Esophagus squamous epithelium (tissue), 5 donors: ENCODE results near the gene RAD54L. TPM values are rescaled to one million over a fixed set of nuclear protein-coding genes. Genes with fewer than 3 reads are reported as not detected.
A peak's percentile ranks its signal among the peaks of the same experiment; 100 is the strongest.

Experiments
- DNase-seq: peaks from one replicate; lab custom pipeline; 2025; lab: John Stamatoyannopoulos, UW
- H3K27ac ChIP-seq, 4 donors: fragments of 200-600 bp; sonication (generic); one replicate each; pipeline ENCODE4 v1.5.1; 2016 to 2019; ENCODE audit warnings: mild to moderate bottlenecking in 1 of 4
- H3K27me3 ChIP-seq, 4 donors: fragments of 200-600 bp; sonication (generic); 1 replicate in 3 of 4; 2 replicates in 1 of 4; pipeline versions ENCODE4 v1.5.1 to v1.6.0; 2017 to 2021; ENCODE audit warnings: antibody characterized with exemption in 1 of 4
- H3K36me3 ChIP-seq, 3 donors: fragments of 200-600 bp; sonication (generic); one replicate each; pipeline ENCODE4 v1.5.1; 2016 to 2019
- H3K4me1 ChIP-seq, 3 donors: fragments of 200-600 bp; sonication (generic); one replicate each; pipeline ENCODE4 v1.5.1; 2017 to 2019
- H3K4me3 ChIP-seq, 4 donors: fragments of 200-600 bp; sonication (generic); 1 replicate in 3 of 4; 2 replicates in 1 of 4; pipeline ENCODE4 v1.5.1; 2016 to 2019; ENCODE audit warnings: mild to moderate bottlenecking in 2 of 4, moderate library complexity in 1 of 4
- H3K9me3 ChIP-seq, 3 donors: fragments of 200-600 bp; sonication (generic); one replicate each; pipeline ENCODE4 v1.5.1; 2016 to 2019
- POLR2A ChIP-seq, 4 donors: fragments of 450-650 bp; IDR thresholded peaks; one replicate each; pipeline ENCODE4 v1.6.1; 2017; ENCODE audit warnings: antibody characterized with exemption in 4 of 4, mild to moderate bottlenecking in 4 of 4, moderate library complexity in 3 of 4
- WGBS, 2 donors: methylation state at CpG; one replicate each; pipeline ENCODE4 v1.1.5; 2018; 5-methylcytosine and 5-hydroxymethylcytosine counted together
- intact Hi-C: fragments of 100-400 bp; cut with DNase I; formaldehyde crosslinking; loops from one replicate; pipeline ENCODE4 v1.15.0; 2022
- total RNA-seq, 4 donors: library from RNA; depleted of rRNA; stranded (reverse); fragments of >200 nt; gene quantifications; one replicate each; pipeline ENCODE4 v1.1.0, GENCODE V29; 2016
- TF ChIP-seq, protein P1 (sequence below), 6 experiments: fragments of 450-650 bp in 4 of 6; fragments of 200-600 bp in 2 of 6; sonication (generic) in 2 of 6; IDR thresholded peaks; one replicate each; pipeline ENCODE4 v1.5.1; 2016 to 2019; ENCODE audit warnings: antibody characterized with exemption in 6 of 6, mild to moderate bottlenecking in 4 of 6, moderate library complexity in 4 of 6
- donor health status: DM: yes; HTN: yes; CAD: no.

The RAD54L gene
- total RNA-seq, 4 donors from 2014 or later: 1.9 to 7.8 (median 6.8) TPM

DNA sequence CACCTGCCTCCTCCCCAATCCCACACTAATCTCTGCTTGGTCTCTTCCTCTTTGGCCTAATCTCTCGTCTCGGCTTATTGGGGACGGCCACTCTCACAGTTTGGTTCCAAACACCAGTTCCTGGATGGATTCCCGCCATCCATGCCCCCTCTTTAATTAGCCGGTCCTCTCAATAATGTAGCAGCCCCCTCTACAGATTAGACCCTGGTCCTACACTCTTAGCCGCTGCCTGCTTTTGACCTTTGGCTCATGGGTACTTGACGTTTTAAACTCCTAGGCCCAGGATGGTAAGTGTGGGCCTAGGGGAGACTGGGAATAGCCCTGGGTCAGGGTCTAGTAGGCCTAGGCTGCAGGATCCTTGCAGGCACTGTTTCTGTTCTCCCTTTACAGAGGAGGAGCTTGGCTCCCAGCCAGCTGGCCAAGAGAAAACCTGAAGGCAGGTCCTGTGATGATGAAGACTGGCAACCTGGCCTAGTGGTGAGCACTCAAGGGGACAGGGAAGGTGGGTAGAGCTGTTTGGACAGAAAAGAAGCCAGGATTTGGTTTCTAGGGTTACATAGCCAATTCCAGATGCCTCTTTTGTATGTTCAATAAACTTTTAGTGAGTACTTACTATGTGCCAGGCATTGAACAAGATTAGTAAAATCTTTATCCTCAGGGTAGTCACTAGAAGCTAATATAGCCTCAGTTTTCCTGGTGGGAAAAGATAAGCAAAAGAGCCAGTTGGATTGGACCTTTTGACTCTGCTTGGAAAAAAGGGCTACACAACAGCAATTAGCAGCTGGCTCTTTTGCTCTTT is 758 bp downstream of the RAD54L start:
- H3K9me3 ChIP-seq: no peaks in the 10 kb centered on the region
- peaks cover 4 to 35% (median 7%) of the 10 kb centered on the region in 3 donors for H3K4me1 ChIP-seq
- H3K27me3 ChIP-seq: no peaks in the 10 kb centered on the region
- no peak for DNase-seq
- H3K36me3 ChIP-seq: no peaks in the 10 kb centered on the region
- intact Hi-C loops: no loop called here
- 2% methylated on average over 6 to 7 of the region's 7 CpGs for WGBS, 2 donors
- no peak for TF ChIP-seq POLR2A (IDR thresholded peaks at IDR 0.05)
- TF ChIP-seq, protein P1, sequence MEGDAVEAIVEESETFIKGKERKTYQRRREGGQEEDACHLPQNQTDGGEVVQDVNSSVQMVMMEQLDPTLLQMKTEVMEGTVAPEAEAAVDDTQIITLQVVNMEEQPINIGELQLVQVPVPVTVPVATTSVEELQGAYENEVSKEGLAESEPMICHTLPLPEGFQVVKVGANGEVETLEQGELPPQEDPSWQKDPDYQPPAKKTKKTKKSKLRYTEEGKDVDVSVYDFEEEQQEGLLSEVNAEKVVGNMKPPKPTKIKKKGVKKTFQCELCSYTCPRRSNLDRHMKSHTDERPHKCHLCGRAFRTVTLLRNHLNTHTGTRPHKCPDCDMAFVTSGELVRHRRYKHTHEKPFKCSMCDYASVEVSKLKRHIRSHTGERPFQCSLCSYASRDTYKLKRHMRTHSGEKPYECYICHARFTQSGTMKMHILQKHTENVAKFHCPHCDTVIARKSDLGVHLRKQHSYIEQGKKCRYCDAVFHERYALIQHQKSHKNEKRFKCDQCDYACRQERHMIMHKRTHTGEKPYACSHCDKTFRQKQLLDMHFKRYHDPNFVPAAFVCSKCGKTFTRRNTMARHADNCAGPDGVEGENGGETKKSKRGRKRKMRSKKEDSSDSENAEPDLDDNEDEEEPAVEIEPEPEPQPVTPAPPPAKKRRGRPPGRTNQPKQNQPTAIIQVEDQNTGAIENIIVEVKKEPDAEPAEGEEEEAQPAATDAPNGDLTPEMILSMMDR (IDR thresholded peaks at IDR 0.05): no peak
- peak overlapping the region in 3 of 4 donors; percentile 55 to 63 (median 55) for H3K27ac ChIP-seq
- peak overlapping the region; percentile 44 to 84 (median 66) for H3K4me3 ChIP-seq

DNA sequence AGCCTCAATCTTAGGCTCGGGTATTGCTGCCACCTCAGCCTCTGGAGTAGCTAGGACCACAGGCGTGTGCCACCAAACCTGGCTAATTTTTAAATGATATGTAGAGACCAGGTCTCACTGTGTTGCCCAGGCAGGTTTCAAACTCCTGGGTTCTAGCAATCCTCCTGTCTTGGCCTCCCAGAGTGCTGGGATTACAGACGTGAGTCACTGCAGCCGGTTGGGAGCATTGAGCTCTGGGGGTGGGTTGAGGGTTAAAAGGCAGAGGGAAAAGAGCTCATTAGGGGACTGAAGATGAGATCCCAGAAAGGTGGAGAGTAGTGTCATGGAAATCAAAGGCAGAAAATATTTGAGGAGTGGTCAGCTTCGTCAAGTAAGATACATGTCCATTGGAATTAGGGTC is 7.1 kb downstream of the RAD54L start:
- Histone ChIP-seq H3K27me3 (no peaks in the 10 kb centered on the region), H3K9me3 (no peaks in the 10 kb centered on the region), H3K4me3 (no peak overlapping the region), H3K4me1 (no peaks in the 10 kb centered on the region), H3K36me3 (no peaks in the 10 kb centered on the region), H3K27ac (no peak overlapping the region)
- TF ChIP-seq POLR2A (IDR thresholded peaks at IDR 0.05): no peak
- TF ChIP-seq, protein P1 (IDR thresholded peaks at IDR 0.05): no peak
- WGBS, 2 donors: 73 to 98% methylated on average over 2 to 3 of the region's 5 CpGs
- no peak for DNase-seq
- intact Hi-C loops: no loop called here

DNA sequence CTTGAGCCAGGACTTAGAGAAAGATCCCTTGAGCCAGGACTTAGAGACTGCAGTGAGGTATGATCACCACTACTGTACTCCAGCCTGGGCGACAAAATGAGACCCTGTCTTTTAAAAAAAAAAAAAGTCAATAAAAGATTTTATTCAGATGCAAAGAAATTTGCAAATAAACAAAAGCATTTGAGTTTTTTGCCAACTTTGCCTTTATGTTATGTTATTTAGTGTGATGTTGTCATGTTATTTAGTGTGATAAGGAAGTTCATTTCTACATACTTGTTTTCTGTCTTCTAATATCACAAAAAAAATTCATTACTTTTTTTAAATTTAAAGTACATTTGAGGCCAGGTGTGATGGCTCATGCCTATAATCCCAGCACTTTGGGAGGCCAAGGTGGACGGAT is 9.0 kb downstream of the RAD54L start:
- peaks cover 0 to 5% (median 0%) of the 10 kb centered on the region in 3 donors for H3K36me3 ChIP-seq
- no peak overlapping the region for H3K4me3 ChIP-seq
- intact Hi-C loops: no loop called here
- H3K9me3 ChIP-seq: no peaks in the 10 kb centered on the region
- H3K27me3 ChIP-seq: no peaks in the 10 kb centered on the region
- 95 to 97% methylated on average over 2 of the region's 2 CpGs for WGBS, 2 donors
- no peaks in the 10 kb centered on the region for H3K4me1 ChIP-seq
- TF ChIP-seq, protein P1 (IDR thresholded peaks at IDR 0.05): no peak
- no peak for TF ChIP-seq POLR2A (IDR thresholded peaks at IDR 0.05)
- H3K27ac ChIP-seq: no peak overlapping the region
- DNase-seq: no peak

DNA sequence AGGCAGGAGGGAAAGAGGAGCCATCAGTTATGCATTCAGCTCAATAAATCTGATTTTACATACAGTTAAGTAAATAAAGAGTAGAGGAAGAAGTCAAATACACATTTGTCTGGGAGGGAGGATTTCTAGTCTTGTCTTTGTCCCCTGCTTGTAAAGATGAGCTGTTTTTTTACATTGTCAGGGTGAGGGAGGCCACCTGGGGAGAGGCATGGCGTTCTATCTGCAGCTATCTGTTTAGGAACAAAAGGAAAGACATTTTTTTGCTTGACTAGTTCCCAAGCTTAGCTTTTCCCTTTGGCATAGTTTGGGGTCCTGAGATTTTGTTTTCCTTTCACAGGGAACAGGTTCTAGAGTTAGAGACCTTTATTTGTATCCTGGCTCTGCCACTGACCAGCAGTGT is 14.9 kb downstream of the RAD54L start:
- Histone ChIP-seq H3K27me3 (no peaks in the 10 kb centered on the region), H3K36me3 (peaks cover 0 to 33% (median 0%) of the 10 kb centered on the region in 3 donors), H3K9me3 (no peaks in the 10 kb centered on the region), H3K4me3 (no peak overlapping the region), H3K4me1 (no peaks in the 10 kb centered on the region), H3K27ac (no peak overlapping the region)
- intact Hi-C loops: no loop called here
- TF ChIP-seq, protein P1 (IDR thresholded peaks at IDR 0.05): no peak
- no peak for DNase-seq
- WGBS, 2 donors: 88 to 91% methylated on average over 1 of the region's 1 CpG

DNA sequence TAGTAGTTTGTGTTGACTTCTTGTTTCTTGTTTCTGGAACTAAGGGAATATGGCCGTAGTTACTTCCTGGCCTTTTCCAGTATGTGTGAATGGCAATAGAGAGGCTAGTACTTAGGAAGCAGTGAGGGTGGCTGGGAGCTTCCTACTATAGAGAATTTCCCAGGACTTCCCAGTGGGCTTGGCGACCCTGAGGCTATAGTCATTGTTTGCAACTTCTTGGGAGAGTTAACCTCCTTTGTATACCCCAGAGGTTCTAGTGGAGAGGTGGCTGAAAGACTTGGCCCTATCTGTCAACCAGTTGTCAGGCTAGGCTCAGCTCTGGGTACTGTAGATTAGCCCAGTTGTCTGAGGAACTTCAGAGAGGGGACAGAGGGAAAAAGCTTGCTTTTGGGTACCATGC is 15.6 kb downstream of the RAD54L start:
- TF ChIP-seq, protein P1 (IDR thresholded peaks at IDR 0.05): no peak
- no peak for TF ChIP-seq POLR2A (IDR thresholded peaks at IDR 0.05)
- peaks cover 0 to 36% (median 0%) of the 10 kb centered on the region in 3 donors for H3K36me3 ChIP-seq
- DNase-seq: no peak
- H3K4me3 ChIP-seq: no peak overlapping the region
- H3K27me3 ChIP-seq: no peaks in the 10 kb centered on the region
- H3K27ac ChIP-seq: no peak overlapping the region
- no peaks in the 10 kb centered on the region for H3K9me3 ChIP-seq
- H3K4me1 ChIP-seq: no peaks in the 10 kb centered on the region
- WGBS, 2 donors: 83 to 86% methylated on average over 2 of the region's 2 CpGs
- intact Hi-C loops: no loop called here
